Activated CD4-positive, alpha-beta T cell treated with anti-CD3 and anti-CD28 coated beads, Interleukin-2, amount 10 ng/mL, durations not matched to agents 7 days and 5 days (primary cell): ENCODE results near the gene DYRK3. TPM values are rescaled to one million over a fixed set of nuclear protein-coding genes. Genes with fewer than 3 reads are reported as not detected.

Experiments used
- CTCF ChIA-PET: fragments of 350-600 bp; sonication (Branson Sonifier 250); formaldehyde crosslinking; loops from one replicate; lab custom pipeline; 2021; ENCODE audit warnings: antibody characterized with exemption; lab: Charles Lee
- POLR2A ChIA-PET: fragments of 350-600 bp; sonication (Branson Sonifier 250); formaldehyde crosslinking; loops from one replicate; lab custom pipeline; 2021; ENCODE audit warnings: antibody characterized with exemption; lab: Charles Lee
- DNase-seq: peaks from one replicate; pipeline ENCODE4 v3.0.0-alpha.2; 2020
- H3K27ac Mint-ChIP-seq: one replicate; pipeline ENCODE4 v1.8.0; 2021; ENCODE audit warnings: mild to moderate bottlenecking, moderate library complexity, mixed read lengths
- H3K27me3 Mint-ChIP-seq: one replicate; pipeline ENCODE4 v1.8.0; 2021; ENCODE audit warnings: mixed read lengths
- H3K36me3 Mint-ChIP-seq: one replicate; pipeline ENCODE4 v1.8.0; 2021; ENCODE audit warnings: low read depth, mixed read lengths
- H3K4me1 Mint-ChIP-seq: one replicate; pipeline ENCODE4 v1.8.0; 2021; ENCODE audit warnings: mixed read lengths
- H3K4me3 Mint-ChIP-seq: one replicate; pipeline ENCODE4 v1.8.0; 2021; ENCODE audit warnings: mild to moderate bottlenecking, moderate library complexity, mixed read lengths
- H3K9me3 Mint-ChIP-seq: one replicate; pipeline ENCODE4 v1.8.0; 2021; ENCODE audit warnings: mixed read lengths
- total RNA-seq, 2 experiments: library from RNA; stranded (reverse); gene quantifications; one replicate each; pipeline ENCODE4 v1.2.3, GENCODE V29; 2021

The DYRK3 gene
- total RNA-seq, result 1 to 10 TPM; 4.0 to 4.3 TPM

- peak; percentile 93 for DNase-seq
- peaks cover 23% of the 10 kb centered on the region for H3K4me1 Mint-ChIP-seq
- peak within 1 kb of the TSS; percentile 75 for H3K4me3 Mint-ChIP-seq
- CTCF ChIA-PET, result interaction anchor here (0.6 to 5.9 kb wide), 30 partner anchors 9 to 1162 kb away, joined by 3 to 45 read pairs (median 3); partner anchors contain the start of gene EIF2D
- POLR2A ChIA-PET, result interaction anchor here (0.6 to 1.3 kb wide), 4 partner anchors 28 to 1329 kb away, joined by 3 to 5 read pairs (median 3); no protein-coding TSS in a partner anchor
- H3K27me3 Mint-ChIP-seq, result peaks cover 11% of the 10 kb centered on the region
- no peaks in the 10 kb centered on the region for H3K9me3 Mint-ChIP-seq
- H3K27ac Mint-ChIP-seq, result peak within 1 kb of the TSS; percentile 89
- H3K36me3 Mint-ChIP-seq, result peaks cover 1% of the 10 kb centered on the region
These were observed at the start of gene DYRK3 for GRCh38 chr1:206635080-206635977. Gene DYRK3, plus strand, starts transcription at chr1:206635536. Its CDS starts 168 bp downstream, at chr1:206635704.

GRCh38 chr1:206586501-206587445, 48.6 kb upstream of the DYRK3 start:
- Mint-ChIP-seq H3K9me3 (no peaks in the 10 kb centered on the region), H3K27ac (peak overlapping the region; percentile 58), H3K36me3 (peaks cover 85% of the 10 kb centered on the region), H3K4me3 (no peak overlapping the region), H3K27me3 (no peaks in the 10 kb centered on the region), H3K4me1 (peaks cover 92% of the 10 kb centered on the region)
- ChIA-PET POLR2A (no interaction called here), CTCF (interaction anchor here (1.0 to 18.8 kb wide), 8 partner anchors 25 to 107 kb away, joined by 3 to 412 read pairs (median 6); partner anchors contain the start of gene EIF2D)
- no peak for DNase-seq

GRCh38 chr1:206587904-206588303, 47.4 kb upstream of the DYRK3 start:
- peak overlapping the region; percentile 50 for H3K27ac Mint-ChIP-seq

GRCh38 chr1:206588492-206588891, 46.8 kb upstream of the DYRK3 start:
- Mint-ChIP-seq H3K4me1 (peaks cover 84% of the 10 kb centered on the region), H3K27ac (peak overlapping the region; percentile 27), H3K4me3 (no peak overlapping the region), H3K27me3 (no peaks in the 10 kb centered on the region), H3K9me3 (no peaks in the 10 kb centered on the region), H3K36me3 (peaks cover 83% of the 10 kb centered on the region)
- ChIA-PET CTCF (interaction anchor here (1.0 to 18.8 kb wide), 6 partner anchors 12 to 124 kb away, joined by 3 to 412 read pairs (median 4); partner anchors contain the start of gene EIF2D), POLR2A (interaction anchor here (0.6 kb wide), 1 partner anchor 1148 kb away, joined by 3 read pairs; no protein-coding TSS in a partner anchor)
- DNase-seq, result no peak

More at GRCh38 chr1:206587904-206588303, 47.4 kb upstream of the DYRK3 start:
- ChIA-PET POLR2A (no interaction called here), CTCF (interaction anchor here (1.0 to 18.8 kb wide), 7 partner anchors 11 to 98 kb away, joined by 3 to 412 read pairs (median 3); partner anchors contain the start of gene EIF2D)
- Mint-ChIP-seq H3K4me3 (no peak overlapping the region), H3K36me3 (peaks cover 85% of the 10 kb centered on the region), H3K9me3 (no peaks in the 10 kb centered on the region), H3K4me1 (peaks cover 90% of the 10 kb centered on the region), H3K27me3 (no peaks in the 10 kb centered on the region)
- no peak for DNase-seq

- H3K27me3 Mint-ChIP-seq, result no peaks in the 10 kb centered on the region
- DNase-seq, result no peak
- CTCF ChIA-PET, result interaction anchor here (1.0 to 18.8 kb wide), 3 partner anchors 13 to 123 kb away, joined by 3 to 412 read pairs (median 3); no protein-coding TSS in a partner anchor
- peaks cover 78% of the 10 kb centered on the region for H3K4me1 Mint-ChIP-seq
- POLR2A ChIA-PET, result interaction anchor here (0.6 kb wide), 1 partner anchor 1149 kb away, joined by 3 read pairs; no protein-coding TSS in a partner anchor
- H3K27ac Mint-ChIP-seq, result peak overlapping the region; percentile 86
- no peak overlapping the region for H3K4me3 Mint-ChIP-seq
- peaks cover 81% of the 10 kb centered on the region for H3K36me3 Mint-ChIP-seq
- no peaks in the 10 kb centered on the region for H3K9me3 Mint-ChIP-seq
These were observed 46.1 kb upstream of the DYRK3 start for GRCh38 chr1:206589206-206589605.

- Mint-ChIP-seq H3K4me3 (peak overlapping the region; percentile 21), H3K36me3 (peaks cover 76% of the 10 kb centered on the region), H3K4me1 (peaks cover 68% of the 10 kb centered on the region), H3K9me3 (no peaks in the 10 kb centered on the region), H3K27ac (peak overlapping the region; percentile 86), H3K27me3 (no peaks in the 10 kb centered on the region)
- ChIA-PET CTCF (interaction anchor here (18.8 kb wide), 1 partner anchor 29 kb away, joined by 412 read pairs; no protein-coding TSS in a partner anchor), POLR2A (no interaction called here)
- DNase-seq, result peak; percentile 71
These were observed 45.1 kb upstream of the DYRK3 start for GRCh38 chr1:206590025-206590758.

GRCh38 chr1:206591226-206591625, 44.1 kb upstream of the DYRK3 start:
- ChIA-PET CTCF (interaction anchor here (0.5 to 5.6 kb wide), 10 partner anchors 10 to 814 kb away, joined by 3 to 38 read pairs (median 4); partner anchors contain the start of gene EIF2D), POLR2A (no interaction called here)
- DNase-seq, result no peak
- Mint-ChIP-seq H3K9me3 (no peaks in the 10 kb centered on the region), H3K27me3 (no peaks in the 10 kb centered on the region), H3K4me3 (no peak overlapping the region), H3K4me1 (peaks cover 63% of the 10 kb centered on the region), H3K27ac (peak overlapping the region; percentile 62), H3K36me3 (peaks cover 73% of the 10 kb centered on the region)

GRCh38 chr1:206591696-206592095, 43.6 kb upstream of the DYRK3 start:
- H3K9me3 Mint-ChIP-seq, result no peaks in the 10 kb centered on the region
- no peak overlapping the region for H3K4me3 Mint-ChIP-seq
- peaks cover 58% of the 10 kb centered on the region for H3K4me1 Mint-ChIP-seq
- POLR2A ChIA-PET, result no interaction called here
- CTCF ChIA-PET, result interaction anchor here (0.5 to 5.6 kb wide), 12 partner anchors 10 to 813 kb away, joined by 3 to 38 read pairs (median 4); partner anchors contain the start of gene EIF2D
- H3K36me3 Mint-ChIP-seq, result peaks cover 68% of the 10 kb centered on the region
- no peak for DNase-seq
- H3K27me3 Mint-ChIP-seq, result no peaks in the 10 kb centered on the region
- H3K27ac Mint-ChIP-seq, result peak overlapping the region; percentile 72

- Mint-ChIP-seq H3K27ac (no peak overlapping the region), H3K4me3 (no peak overlapping the region), H3K27me3 (no peaks in the 10 kb centered on the region), H3K4me1 (peaks cover 42% of the 10 kb centered on the region), H3K36me3 (peaks cover 64% of the 10 kb centered on the region), H3K9me3 (no peaks in the 10 kb centered on the region)
- POLR2A ChIA-PET, result interaction anchor here (0.6 kb wide), 1 partner anchor 86 kb away, joined by 6 read pairs; no protein-coding TSS in a partner anchor
- CTCF ChIA-PET, result interaction anchor here (0.6 to 5.6 kb wide), 9 partner anchors 10 to 220 kb away, joined by 3 to 38 read pairs (median 4); partner anchors contain the start of gene EIF2D
- DNase-seq, result no peak
These were observed 41.9 kb upstream of the DYRK3 start for GRCh38 chr1:206593351-206593925.

- POLR2A ChIA-PET, result no interaction called here
- H3K27me3 Mint-ChIP-seq, result no peaks in the 10 kb centered on the region
- H3K4me3 Mint-ChIP-seq, result no peak overlapping the region
- no peak for DNase-seq
- CTCF ChIA-PET, result interaction anchor here (1.0 to 5.6 kb wide), 3 partner anchors 12 to 31 kb away, joined by 3 to 38 read pairs (median 5); partner anchors contain the start of gene EIF2D
- peaks cover 19% of the 10 kb centered on the region for H3K4me1 Mint-ChIP-seq
- H3K9me3 Mint-ChIP-seq, result no peaks in the 10 kb centered on the region
- H3K27ac Mint-ChIP-seq, result no peak overlapping the region
- peaks cover 45% of the 10 kb centered on the region for H3K36me3 Mint-ChIP-seq
These were observed 39.6 kb upstream of the DYRK3 start for GRCh38 chr1:206595581-206596318.
